Heart right ventricle (tissue), 16 donors: ENCODE results near the gene ZNF714. TPM values are rescaled to one million over a fixed set of nuclear protein-coding genes. Genes with fewer than 3 reads are reported as not detected.
A peak's percentile ranks its signal among the peaks of the same experiment; 100 is the strongest.

Experiments
- ATAC-seq, 8 donors: fragments of 200-7000 bp; cut with Tn5 transposase; one replicate each; pipeline ENCODE4 v1.9.1; 2020; ENCODE audit warnings: mild to moderate bottlenecking in 8 of 8, moderate library complexity in 8 of 8, moderate number of reproducible peaks in 1 of 8
- DNase-seq, 2 donors: peaks; one replicate each; pipeline ENCODE4 v3.0.0-alpha.2; 2020
- H3K27ac ChIP-seq, 10 donors: fragments of 200-600 bp; sonication (generic) in 2 of 10; one replicate each; pipeline versions ENCODE4 v1.5.0 to v1.8.0; 2020 to 2022; ENCODE audit warnings: mild to moderate bottlenecking in 3 of 10
- H3K27me3 ChIP-seq, 7 donors: fragments of 200-600 bp; one replicate each; pipeline ENCODE4 v1.8.0; 2021 to 2022; ENCODE audit warnings: mild to moderate bottlenecking in 2 of 7
- H3K36me3 ChIP-seq, 9 donors: fragments of 200-600 bp; sonication (generic) in 1 of 9; one replicate each; pipeline versions ENCODE4 v1.5.0 to v1.8.0; 2020 to 2022; ENCODE audit warnings: mild to moderate bottlenecking in 2 of 9
- H3K4me1 ChIP-seq, 9 donors: fragments of 200-600 bp; sonication (generic) in 1 of 9; one replicate each; pipeline versions ENCODE4 v1.5.0 to v1.8.0; 2020 to 2022; ENCODE audit warnings: mild to moderate bottlenecking in 4 of 9
- H3K4me3 ChIP-seq, 10 donors: fragments of 200-600 bp; sonication (generic) in 2 of 10; one replicate each; pipeline versions ENCODE4 v1.5.0 to v1.8.0; 2020 to 2022; ENCODE audit warnings: mild to moderate bottlenecking in 7 of 10, moderate library complexity in 2 of 10
- H3K9me3 ChIP-seq, 11 donors: fragments of 200-600 bp in 10 of 11; sonication (generic) in 2 of 11; one replicate each; pipeline versions ENCODE4 v1.5.0 to v1.8.0; 2013 to 2022; ENCODE audit warnings: mild to moderate bottlenecking in 2 of 11, control low read depth in 1 of 11, moderate library complexity in 1 of 11
- WGBS, 2 donors: extraction: QIAGEN DNeasy Blood & Tissue Kit; methylation state at CpG; one replicate each; pipeline ENCODE4 v1.1.7; 2013; ENCODE audit warnings: inconsistent platforms in 1 of 2; 5-methylcytosine and 5-hydroxymethylcytosine counted together
- intact Hi-C, 10 donors: fragments of 100-400 bp; cut with DNase I; formaldehyde crosslinking; loops; one replicate each; pipeline versions ENCODE4 v1.11.1 to v1.14.2; 2022
- long read RNA-seq, 3 donors: library from polyadenylated mRNA; unstranded; transcript quantifications; one replicate each; pipeline ENCODE4 v2.0.0, GENCODE V29; 2020 to 2021
- polyA plus RNA-seq, 2 donors: library from polyadenylated mRNA; stranded (reverse); fragments of 200-250 nt; gene quantifications; one replicate each; pipeline ENCODE4 v1.2.3, GENCODE V29; 2013
- total RNA-seq, 10 donors: library from RNA; stranded (reverse); fragmentation: NEBNext Ultra II Directional in 3 of 10; extraction: Animal tissue kit (Norgen Biotek cat#: 25700) in 3 of 10; gene quantifications; one replicate each; pipeline versions ENCODE4 v1.2.1 to v1.2.4, GENCODE V29; 2021 to 2023
- TF ChIP-seq, protein P1 (sequence below), 9 donors: fragments of 200-600 bp; sonication (generic) in 2 of 9; IDR thresholded peaks; one replicate each; pipeline versions ENCODE4 v1.5.0 to v1.8.0; 2021 to 2022; ENCODE audit warnings: antibody characterized with exemption in 9 of 9, mild to moderate bottlenecking in 5 of 9, moderate library complexity in 1 of 9
- donor health status: Arrhythmogenic right ventricular cardiomyopathy.
- donor health status: ischemic (EF 13 %, LVEDD 7.1; RV severe dilation, severe dysfunction).
- donor health status: healthy with polysubstance abuse.
- donor health status: DM: no; HTN: yes; CAD: no.
- donor health status: DM: no; HTN: no; CAD: no.
- donor health status: ischemic (EF 25% LVEDD 6.9; RV normal size, moderate dysfunction).
- donor health status: ischemic (EF 25% LVEDD 5.7; RV mildly dilated, moderate dysfunction).
- donor health status: healthy.
- donor health status: DM: yes; HTN: yes; CAD: no.
- donor health status: Ischemic cardiomyopathy.
- donor health status: ischemic (EF 35%, LVEDD 5.7; RV mildly dilated, moderate dysfunction).
- donor health status: nonischemic (EF 11% LVEDD 7.7; RV severe dilation, severe dysfunction).
- donor health status: DM: yes; HTN: yes; CAD: no.
- donor health status: PGD.
- donor health status: ischemic (EF 29% LVEDD 5.4; RV normal size, mild dysfunction).
- donor health status: nonischemic (EF 23%, LVEDD 6.1; RV moderate dilation, normal function).

Gene ZNF714
- total RNA-seq: 1 to 10 TPM; 2.7 to 6.1 (median 3.6) TPM
- polyA plus RNA-seq: 1 to 10 TPM in 1 of 2 donors, under 1 TPM in 1; 0.80 to 2.2 TPM
- long read RNA-seq, donor 1, partial matches to known transcripts: 0 of 2 reads
- long read RNA-seq, donor 1, other reads (novel, unspliced or antisense): 2 of 2 reads
- long read RNA-seq, donor 2, full-length matches to known transcripts: 1 of 2 reads
- long read RNA-seq, donor 2, partial matches to known transcripts: 0 of 2 reads
- long read RNA-seq, donor 2, other reads (novel, unspliced or antisense): 1 of 2 reads
- long read RNA-seq, donor 3, full-length matches to known transcripts: 1 of 7 reads
- long read RNA-seq, donor 3, partial matches to known transcripts: 0 of 7 reads
- long read RNA-seq, donor 3, other reads (novel, unspliced or antisense): 6 of 7 reads

DNA sequence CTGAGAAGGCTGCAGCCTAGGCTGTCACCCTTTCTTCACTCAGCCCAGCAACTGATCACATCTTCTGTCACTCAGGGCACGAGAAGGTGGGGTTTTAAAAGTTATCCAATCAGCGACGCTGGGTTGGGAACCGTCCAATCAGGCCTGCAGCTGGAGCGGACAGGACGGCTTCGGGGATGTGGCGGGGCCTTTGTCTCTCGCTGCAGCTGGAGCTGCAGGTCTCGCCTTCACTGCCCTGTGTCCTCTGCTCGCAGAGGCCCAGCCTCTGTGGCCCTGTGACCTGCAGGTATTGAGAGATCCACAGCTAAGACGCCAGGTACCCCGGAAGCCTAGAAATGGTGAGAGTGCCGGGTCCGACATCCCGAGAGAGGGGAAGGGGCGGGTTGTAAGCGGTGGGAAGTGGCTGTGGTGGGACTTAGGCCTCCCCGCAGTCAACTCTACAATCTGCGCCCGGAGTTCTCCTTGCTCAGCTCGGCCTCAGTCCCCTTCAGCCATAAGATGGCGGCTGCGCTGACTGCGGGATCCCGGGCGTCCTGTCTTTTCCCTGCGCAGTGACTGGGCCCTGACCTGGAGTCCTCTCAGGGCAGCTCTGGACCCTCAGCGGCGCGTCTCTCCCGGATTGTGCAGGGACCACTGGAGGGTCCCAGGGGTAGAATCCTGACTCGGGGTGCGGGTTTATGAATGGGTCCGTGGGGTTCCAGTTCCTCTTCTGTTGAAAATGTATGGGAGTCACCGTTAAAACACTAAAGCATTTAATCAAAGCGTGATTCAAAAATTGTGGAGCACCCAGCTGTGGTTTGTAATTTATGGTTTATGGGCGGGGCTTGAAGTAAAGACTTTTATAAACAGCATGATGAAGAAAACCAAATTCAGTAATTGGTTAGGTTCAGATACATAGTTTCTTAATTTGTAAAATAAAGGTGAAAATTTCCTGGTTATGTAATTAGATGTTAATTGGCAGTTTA is at the start of gene ZNF714:
Gene ZNF714 (plus strand): TSS at position 193 of the 965 bp plus-strand sequence. CDS start 16,066 bp downstream, outside the sequence.
- 49 to 67% methylated on average over 37 to 38 of the region's 38 CpGs for WGBS, 2 donors
- H3K4me3 ChIP-seq: peak within 1 kb of the TSS; percentile 33 to 85 (median 66)
- ATAC-seq: peak; percentile 100
- peak within 1 kb of the TSS in 9 of 10 donors; percentile 20 to 76 (median 59) for H3K27ac ChIP-seq
- intact Hi-C loops: loop anchor here in 2 of 10 donors (10.0 kb wide), 1 partner anchor 63 kb away; the partner anchor contains the start of gene ZNF431 (in 2 of the 2)
- H3K36me3 ChIP-seq: peaks cover 0 to 12% (median 0%) of the 10 kb centered on the region in 9 donors
- TF ChIP-seq, protein P1, sequence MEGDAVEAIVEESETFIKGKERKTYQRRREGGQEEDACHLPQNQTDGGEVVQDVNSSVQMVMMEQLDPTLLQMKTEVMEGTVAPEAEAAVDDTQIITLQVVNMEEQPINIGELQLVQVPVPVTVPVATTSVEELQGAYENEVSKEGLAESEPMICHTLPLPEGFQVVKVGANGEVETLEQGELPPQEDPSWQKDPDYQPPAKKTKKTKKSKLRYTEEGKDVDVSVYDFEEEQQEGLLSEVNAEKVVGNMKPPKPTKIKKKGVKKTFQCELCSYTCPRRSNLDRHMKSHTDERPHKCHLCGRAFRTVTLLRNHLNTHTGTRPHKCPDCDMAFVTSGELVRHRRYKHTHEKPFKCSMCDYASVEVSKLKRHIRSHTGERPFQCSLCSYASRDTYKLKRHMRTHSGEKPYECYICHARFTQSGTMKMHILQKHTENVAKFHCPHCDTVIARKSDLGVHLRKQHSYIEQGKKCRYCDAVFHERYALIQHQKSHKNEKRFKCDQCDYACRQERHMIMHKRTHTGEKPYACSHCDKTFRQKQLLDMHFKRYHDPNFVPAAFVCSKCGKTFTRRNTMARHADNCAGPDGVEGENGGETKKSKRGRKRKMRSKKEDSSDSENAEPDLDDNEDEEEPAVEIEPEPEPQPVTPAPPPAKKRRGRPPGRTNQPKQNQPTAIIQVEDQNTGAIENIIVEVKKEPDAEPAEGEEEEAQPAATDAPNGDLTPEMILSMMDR (IDR thresholded peaks at IDR 0.05): no peak
- peaks cover 0 to 9% (median 0%) of the 10 kb centered on the region in 9 donors for H3K4me1 ChIP-seq
- DNase-seq: peak; percentile 83 to 93
- no peaks in the 10 kb centered on the region for H3K27me3 ChIP-seq
- no peaks in the 10 kb centered on the region for H3K9me3 ChIP-seq

DNA sequence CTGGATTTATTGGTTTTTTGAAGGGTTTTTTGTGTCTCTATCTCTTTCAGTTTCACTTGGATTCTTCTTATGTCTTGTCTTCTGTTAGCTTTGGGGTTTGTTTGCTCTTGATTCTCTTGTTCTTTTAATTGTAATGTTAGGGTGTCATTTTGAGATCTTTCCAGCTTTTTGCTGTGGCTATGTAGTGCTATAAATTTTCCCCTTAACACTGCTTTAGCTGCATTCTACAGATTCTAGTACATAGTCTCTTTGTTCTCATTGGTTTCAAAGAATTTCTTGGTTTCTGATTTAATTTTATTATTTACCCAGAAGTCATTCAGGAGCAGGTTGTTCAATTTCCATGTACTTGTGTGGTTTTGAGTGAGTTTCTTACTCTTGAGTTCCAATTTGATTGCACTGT is 37.0 kb upstream of the ZNF714 start:
- Histone ChIP-seq H3K4me3 (no peak overlapping the region), H3K27ac (no peak overlapping the region), H3K9me3 (peaks cover 0 to 78% (median 11%) of the 10 kb centered on the region in 11 donors), H3K4me1 (no peaks in the 10 kb centered on the region), H3K36me3 (peaks cover 0 to 95% (median 23%) of the 10 kb centered on the region in 9 donors), H3K27me3 (no peaks in the 10 kb centered on the region)
- no peak for ATAC-seq
- intact Hi-C loops: no loop called here
- DNase-seq: no peak
- TF ChIP-seq, protein P1 (IDR thresholded peaks at IDR 0.05): no peak

DNA sequence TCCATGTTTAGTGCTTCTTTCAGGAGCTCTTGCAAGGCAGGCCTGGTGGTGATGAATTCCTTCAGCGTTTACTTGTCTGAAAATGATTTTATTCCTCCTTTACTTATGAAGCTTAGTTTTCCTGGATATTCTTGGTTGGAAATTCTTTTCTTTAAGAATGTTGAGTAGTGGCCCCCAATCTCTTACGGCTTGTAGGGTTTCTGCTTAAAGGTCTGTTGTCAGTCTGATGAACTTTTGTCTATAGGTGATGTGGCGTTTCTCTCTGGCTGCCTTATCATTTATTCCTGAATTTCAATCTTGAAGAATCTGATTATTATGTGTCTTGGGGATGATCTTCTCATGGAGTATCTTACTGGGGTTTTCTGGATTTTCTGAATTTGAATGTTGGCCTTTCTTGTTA is 35.5 kb upstream of the ZNF714 start:
- no peak overlapping the region for H3K27ac ChIP-seq
- intact Hi-C loops: no loop called here
- ATAC-seq (no peak), DNase-seq (no peak)
- no peak overlapping the region for H3K4me3 ChIP-seq
- H3K27me3 ChIP-seq: no peaks in the 10 kb centered on the region
- TF ChIP-seq, protein P1 (IDR thresholded peaks at IDR 0.05): no peak
- H3K9me3 ChIP-seq: peaks cover 0 to 93% (median 11%) of the 10 kb centered on the region in 11 donors
- H3K4me1 ChIP-seq: no peaks in the 10 kb centered on the region
- WGBS, 2 donors: 97% methylated on average over 3 of the region's 3 CpGs
- peaks cover 0 to 95% (median 27%) of the 10 kb centered on the region in 9 donors for H3K36me3 ChIP-seq

DNA sequence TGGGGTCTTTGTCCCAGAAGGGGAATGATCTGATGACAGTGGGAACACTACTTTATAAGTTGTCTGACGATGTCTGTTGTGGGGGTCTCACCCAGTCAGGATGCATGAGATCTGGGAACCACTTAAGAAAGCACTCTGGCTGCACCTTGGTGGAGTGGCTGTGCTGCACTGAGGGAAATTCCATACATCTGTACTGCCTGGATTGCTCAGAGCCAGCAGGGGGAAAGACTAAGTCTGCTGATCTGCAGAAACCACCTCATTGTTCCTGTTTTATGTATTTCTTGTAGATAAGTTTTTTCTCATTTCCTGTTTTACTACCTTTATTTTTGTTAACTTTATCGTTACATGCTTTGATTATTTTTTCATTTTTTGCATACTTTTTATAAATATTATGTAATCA is 34.3 kb upstream of the ZNF714 start:
- DNase-seq (no peak), ATAC-seq (no peak)
- 93 to 96% methylated on average over 2 of the region's 2 CpGs for WGBS, 2 donors
- H3K4me3 ChIP-seq: no peak overlapping the region
- TF ChIP-seq, protein P1 (IDR thresholded peaks at IDR 0.05): no peak
- intact Hi-C loops: no loop called here
- H3K27me3 ChIP-seq: no peaks in the 10 kb centered on the region
- H3K36me3 ChIP-seq: peaks cover 0 to 95% (median 31%) of the 10 kb centered on the region in 9 donors
- peaks cover 0 to 94% (median 11%) of the 10 kb centered on the region in 11 donors for H3K9me3 ChIP-seq
- H3K4me1 ChIP-seq: no peaks in the 10 kb centered on the region
- no peak overlapping the region for H3K27ac ChIP-seq
